Measurements from ENCODE around the gene ATAD3B. TPM values are rescaled to one million over a fixed set of nuclear protein-coding genes. Genes with fewer than 3 reads are reported as not detected.
A peak's percentile ranks its signal among the peaks of the same experiment; 100 is the strongest.

The ATAD3B gene
- total RNA-seq, 2 experiments from 2014 or later, result 41.5 to 49.6 TPM

DNA sequence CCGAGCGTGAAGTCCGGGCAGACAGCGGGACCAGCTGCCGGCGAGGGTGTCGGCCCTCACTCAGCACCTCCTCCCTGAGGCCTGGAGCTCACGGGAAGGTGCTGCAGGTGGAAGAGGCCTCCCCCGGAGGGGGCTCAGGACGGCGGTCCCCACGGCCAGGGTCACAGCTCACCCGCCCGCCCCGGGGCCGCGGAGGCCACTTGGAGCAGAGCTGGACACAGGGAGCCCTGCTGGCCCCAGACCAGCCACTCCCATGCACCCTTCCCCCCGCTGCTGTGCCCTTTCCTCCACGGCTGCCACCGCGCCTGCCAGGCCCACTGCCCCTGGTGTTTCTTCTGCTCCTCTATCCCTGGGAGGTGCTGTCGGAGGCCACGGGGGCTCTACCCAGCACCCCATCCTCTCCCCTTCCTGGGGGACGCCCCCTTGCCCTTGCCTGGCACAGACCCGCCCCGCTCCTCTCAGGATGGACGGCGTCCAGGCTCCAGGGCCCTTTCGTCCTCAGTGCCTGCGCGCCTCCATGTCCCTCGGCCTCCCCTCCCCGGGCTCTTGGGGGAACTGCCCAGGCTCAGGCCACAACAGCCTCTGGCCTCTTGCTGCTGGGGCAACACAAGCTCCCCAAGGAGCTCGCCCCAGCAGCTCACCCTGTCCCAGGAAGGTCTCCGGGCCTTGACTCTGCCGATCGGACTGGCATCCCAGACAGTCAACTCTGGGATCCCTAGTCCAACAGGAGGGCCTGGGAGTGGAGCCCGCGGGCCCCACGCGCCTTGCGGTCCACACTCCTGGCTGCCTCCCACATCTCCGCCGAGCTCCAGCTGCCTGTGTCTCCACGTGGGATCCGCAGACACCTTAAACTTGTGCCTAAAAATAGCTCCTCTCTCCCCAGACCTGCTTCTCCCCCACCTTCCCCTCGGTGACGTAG is 64.7 kb downstream of the ATAD3B start:
- Mint-ChIP-seq H3K4me1 (ENCODE audit: low read depth) (no peaks in the 10 kb centered on the region), H3K27me3 (ENCODE audit: low read depth) (no peaks in the 10 kb centered on the region), H3K36me3 (ENCODE audit: low read depth) (peaks cover 14% of the 10 kb centered on the region), H3K9me3 (ENCODE audit: insufficient read depth) (no peaks in the 10 kb centered on the region), H3K27ac (peak overlapping the region; percentile 46), H3K4me3 (no peak overlapping the region)
- ATAC-seq, result no peak
- ChIA-PET POLR2A (no interaction called here), CTCF (no interaction called here)
- no peak for DNase-seq

DNA sequence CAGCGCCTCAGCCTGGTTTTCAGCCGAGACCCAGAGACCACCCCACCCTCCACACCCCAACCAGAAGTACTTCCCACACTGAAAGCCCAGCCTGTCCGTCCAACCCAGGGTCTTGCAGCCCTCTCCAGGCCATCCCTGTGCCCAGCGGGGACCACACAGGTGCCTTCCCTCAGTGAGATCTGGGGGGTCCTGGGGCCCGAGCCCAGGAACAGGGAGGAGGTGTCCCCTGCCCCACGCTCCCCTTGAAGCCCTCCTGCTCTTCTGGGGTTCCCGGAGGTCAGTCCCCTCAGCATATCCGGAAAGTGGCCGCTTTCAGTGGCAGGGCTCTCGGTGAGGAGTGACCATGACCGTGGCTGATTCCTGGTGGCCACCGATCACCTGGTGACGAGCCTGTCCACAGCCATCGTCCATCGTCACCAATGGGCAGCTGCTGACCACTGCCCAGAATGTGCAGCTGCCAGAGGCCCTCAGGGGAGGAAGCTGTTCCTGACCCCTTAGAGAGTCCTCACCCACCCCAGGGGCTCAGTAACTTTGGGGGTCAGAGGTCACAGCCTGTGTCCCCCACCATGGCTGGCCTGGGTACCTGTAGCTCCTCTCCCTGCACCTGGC is 65.5 kb downstream of the ATAD3B start:
- DNase-seq (no peak), ATAC-seq (no peak)
- H3K27ac Mint-ChIP-seq, result peak overlapping the region; percentile 46
- no peaks in the 10 kb centered on the region for H3K27me3 Mint-ChIP-seq (ENCODE audit: low read depth)
- H3K36me3 Mint-ChIP-seq (ENCODE audit: low read depth), result peaks cover 16% of the 10 kb centered on the region
- ChIA-PET POLR2A (no interaction called here), CTCF (no interaction called here)
- no peaks in the 10 kb centered on the region for H3K9me3 Mint-ChIP-seq (ENCODE audit: insufficient read depth)
- no peak overlapping the region for H3K4me3 Mint-ChIP-seq
- H3K4me1 Mint-ChIP-seq (ENCODE audit: low read depth), result peaks cover 5% of the 10 kb centered on the region

DNA sequence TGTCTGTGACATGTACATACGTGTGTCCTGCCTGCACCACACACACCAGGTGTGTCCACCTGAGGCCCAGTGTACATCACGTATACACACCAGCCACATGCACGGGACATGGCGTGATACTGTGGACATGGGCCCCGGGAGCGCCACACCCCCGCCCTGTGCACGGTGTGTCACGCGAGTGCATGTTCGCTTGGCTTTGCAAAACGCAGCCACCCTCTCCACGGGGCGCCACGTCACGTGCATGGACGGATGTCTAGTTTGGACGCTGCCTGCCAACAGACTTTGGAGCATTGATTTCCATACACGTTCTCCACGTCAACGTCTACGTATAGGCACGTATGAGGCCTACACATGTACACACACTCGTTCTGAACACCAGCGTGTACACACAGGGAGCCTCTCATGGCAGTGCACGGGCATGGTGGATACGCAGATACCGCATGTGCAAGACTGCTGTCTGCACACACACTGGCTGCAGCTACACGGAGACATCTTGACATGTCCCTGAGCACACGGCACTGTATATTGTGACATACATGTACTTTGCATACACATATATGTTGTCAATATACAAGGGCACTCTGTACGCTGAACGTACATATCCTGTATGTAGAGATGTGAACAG is 66.2 kb downstream of the ATAD3B start:
- Mint-ChIP-seq H3K36me3 (ENCODE audit: low read depth) (peaks cover 12% of the 10 kb centered on the region), H3K27ac (no peak overlapping the region), H3K4me3 (no peak overlapping the region), H3K27me3 (ENCODE audit: low read depth) (no peaks in the 10 kb centered on the region), H3K9me3 (ENCODE audit: insufficient read depth) (no peaks in the 10 kb centered on the region), H3K4me1 (ENCODE audit: low read depth) (peaks cover 5% of the 10 kb centered on the region)
- DNase-seq, result no peak
- CTCF ChIA-PET, result no interaction called here
- ATAC-seq, result no peak
- POLR2A ChIA-PET, result no interaction called here

DNA sequence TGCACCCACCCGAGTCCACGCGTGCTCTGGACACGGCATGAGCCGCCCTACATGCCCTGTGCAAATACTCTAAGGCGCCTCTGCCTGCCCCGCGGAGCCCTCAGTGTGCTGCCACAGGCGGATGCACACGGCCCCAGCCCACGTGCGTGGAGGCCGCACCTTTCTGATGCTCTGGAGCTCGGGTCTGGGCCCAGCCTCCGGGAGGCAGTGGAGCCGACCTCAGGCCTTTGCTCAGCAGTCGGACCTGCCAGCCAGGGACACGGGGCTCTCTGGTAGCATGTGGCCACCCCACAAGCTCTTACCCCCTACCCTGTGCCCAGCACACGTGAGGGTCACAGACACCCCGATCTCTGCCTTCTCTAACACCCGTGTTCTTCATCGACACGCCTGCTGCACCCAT is 66.8 kb downstream of the ATAD3B start:
- Mint-ChIP-seq H3K4me1 (ENCODE audit: low read depth) (peaks cover 5% of the 10 kb centered on the region), H3K27me3 (ENCODE audit: low read depth) (no peaks in the 10 kb centered on the region), H3K9me3 (ENCODE audit: insufficient read depth) (no peaks in the 10 kb centered on the region), H3K4me3 (no peak overlapping the region), H3K27ac (no peak overlapping the region), H3K36me3 (ENCODE audit: low read depth) (peaks cover 11% of the 10 kb centered on the region)
- POLR2A ChIA-PET, result no interaction called here
- DNase-seq, result no peak
- no peak for ATAC-seq
- CTCF ChIA-PET, result no interaction called here

DNA sequence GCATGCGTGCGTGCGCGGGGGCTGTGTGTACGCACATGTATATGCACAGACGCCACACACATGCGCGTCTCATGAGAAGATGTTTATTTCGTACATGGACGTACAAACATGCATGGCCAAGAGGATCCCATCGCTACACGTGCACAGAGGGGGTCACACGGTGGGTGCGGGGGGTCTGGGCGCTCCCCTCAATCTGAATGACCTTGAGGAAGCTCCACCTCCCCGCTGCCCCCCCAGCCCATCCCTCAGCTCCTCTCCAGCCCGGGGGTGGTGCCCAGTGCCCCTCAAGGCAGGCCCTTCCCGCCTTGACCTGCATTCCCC is 67.4 kb downstream of the ATAD3B start:
- ATAC-seq (no peak), DNase-seq (no peak)
- CTCF ChIA-PET, result no interaction called here
- Mint-ChIP-seq H3K27ac (no peak overlapping the region), H3K4me3 (no peak overlapping the region), H3K9me3 (ENCODE audit: insufficient read depth) (no peaks in the 10 kb centered on the region), H3K4me1 (ENCODE audit: low read depth) (peaks cover 5% of the 10 kb centered on the region), H3K36me3 (ENCODE audit: low read depth) (peaks cover 11% of the 10 kb centered on the region), H3K27me3 (ENCODE audit: low read depth) (no peaks in the 10 kb centered on the region)
- POLR2A ChIA-PET, result no interaction called here

DNA sequence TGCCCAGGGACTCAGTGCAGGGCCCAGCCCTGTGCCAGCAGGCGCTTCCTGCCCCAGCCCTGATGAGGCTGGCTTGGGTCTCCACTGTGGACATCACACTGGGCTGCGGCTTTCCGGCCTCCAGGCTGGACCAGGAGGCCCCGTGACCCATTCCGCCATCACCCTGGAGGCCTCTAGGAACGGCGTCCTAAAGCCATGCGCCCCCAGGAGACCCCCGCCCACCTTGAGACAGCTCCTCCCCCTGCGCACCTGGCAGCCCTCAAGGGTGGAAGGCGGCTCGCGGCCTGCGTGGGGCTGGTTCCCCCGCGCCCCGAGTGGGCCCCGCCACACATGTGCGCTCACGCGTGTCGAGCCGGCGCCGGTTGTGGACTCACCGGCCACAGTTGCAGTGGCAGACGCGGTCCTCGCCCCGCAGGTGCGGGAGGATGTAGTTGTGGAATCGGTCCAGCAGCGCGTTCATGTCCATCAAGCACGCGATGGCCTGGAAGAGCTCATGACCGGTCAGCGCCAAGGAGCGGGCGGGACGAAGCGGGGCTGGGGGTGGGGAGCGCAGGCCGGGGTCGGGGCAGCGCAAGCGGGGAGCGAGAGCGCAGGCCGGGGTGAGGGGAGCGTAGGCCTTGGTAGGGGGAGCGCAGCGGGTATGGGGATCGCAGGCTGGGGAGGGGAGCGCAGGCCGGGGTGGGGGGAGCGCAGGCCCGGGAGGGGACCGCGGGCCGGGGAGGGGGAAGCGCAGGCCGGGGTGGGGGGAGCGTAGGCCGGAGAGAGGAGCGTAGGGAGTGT is 67.9 kb downstream of the ATAD3B start:
- ChIA-PET CTCF (no interaction called here), POLR2A (no interaction called here)
- no peak overlapping the region for H3K27ac Mint-ChIP-seq
- H3K36me3 Mint-ChIP-seq (ENCODE audit: low read depth), result peaks cover 11% of the 10 kb centered on the region
- peaks cover 5% of the 10 kb centered on the region for H3K4me1 Mint-ChIP-seq (ENCODE audit: low read depth)
- H3K4me3 Mint-ChIP-seq, result no peak overlapping the region
- H3K9me3 Mint-ChIP-seq (ENCODE audit: insufficient read depth), result no peaks in the 10 kb centered on the region
- ATAC-seq, result no peak
- no peak for DNase-seq
- no peaks in the 10 kb centered on the region for H3K27me3 Mint-ChIP-seq (ENCODE audit: low read depth)

DNA sequence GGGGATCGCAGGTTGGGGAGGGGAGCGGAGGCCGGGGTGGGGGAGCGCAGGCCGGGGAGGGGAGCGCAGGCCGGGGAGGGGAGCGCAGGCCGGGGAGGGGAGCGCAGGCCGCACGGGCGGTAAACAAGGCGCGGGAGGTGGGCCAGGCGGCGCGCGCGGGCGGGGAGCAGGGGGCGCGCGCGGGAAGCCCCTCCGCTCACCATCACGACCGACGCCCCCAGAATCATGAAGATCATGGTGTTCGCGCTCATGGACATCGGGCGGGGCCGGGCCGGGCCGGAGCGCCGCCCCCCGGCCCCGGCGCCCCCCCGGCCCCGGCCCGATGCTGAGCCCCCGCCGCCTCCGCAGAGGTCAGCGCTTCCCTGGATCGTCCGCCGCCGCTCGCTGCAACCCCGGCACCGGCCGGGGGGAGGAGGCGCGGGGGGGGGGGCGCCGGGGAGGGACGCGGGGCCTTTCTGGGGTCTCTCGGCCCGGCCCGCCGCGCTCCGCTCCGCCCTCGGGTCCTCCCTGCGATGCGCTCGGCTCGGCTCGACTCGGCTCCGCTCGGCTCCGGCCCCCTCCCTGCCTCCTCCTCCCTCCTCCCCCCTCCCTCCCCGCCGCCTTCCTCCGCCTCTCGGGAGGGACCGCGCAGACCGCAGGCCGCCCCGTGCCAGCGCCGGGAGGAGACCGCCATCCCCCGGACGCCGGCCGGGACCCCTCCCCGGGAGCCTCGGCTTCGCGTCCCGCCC is 68.7 kb downstream of the ATAD3B start, which contains the start of gene TMEM240:
Gene TMEM240 (minus strand): TSS at position 535 of the 728 bp plus-strand sequence. CDS start 278 bp downstream, at position 257.
- ChIA-PET CTCF (no interaction called here), POLR2A (no interaction called here)
- H3K36me3 Mint-ChIP-seq (ENCODE audit: low read depth), result peaks cover 12% of the 10 kb centered on the region
- peaks cover 5% of the 10 kb centered on the region for H3K4me1 Mint-ChIP-seq (ENCODE audit: low read depth)
- H3K4me3 Mint-ChIP-seq, result no peak within 1 kb of the TSS
- H3K27ac Mint-ChIP-seq, result no peak within 1 kb of the TSS
- H3K27me3 Mint-ChIP-seq (ENCODE audit: low read depth), result no peaks in the 10 kb centered on the region
- DNase-seq, result peak; percentile 56
- peak; percentile 43 for ATAC-seq
- H3K9me3 Mint-ChIP-seq (ENCODE audit: insufficient read depth), result no peaks in the 10 kb centered on the region

DNA sequence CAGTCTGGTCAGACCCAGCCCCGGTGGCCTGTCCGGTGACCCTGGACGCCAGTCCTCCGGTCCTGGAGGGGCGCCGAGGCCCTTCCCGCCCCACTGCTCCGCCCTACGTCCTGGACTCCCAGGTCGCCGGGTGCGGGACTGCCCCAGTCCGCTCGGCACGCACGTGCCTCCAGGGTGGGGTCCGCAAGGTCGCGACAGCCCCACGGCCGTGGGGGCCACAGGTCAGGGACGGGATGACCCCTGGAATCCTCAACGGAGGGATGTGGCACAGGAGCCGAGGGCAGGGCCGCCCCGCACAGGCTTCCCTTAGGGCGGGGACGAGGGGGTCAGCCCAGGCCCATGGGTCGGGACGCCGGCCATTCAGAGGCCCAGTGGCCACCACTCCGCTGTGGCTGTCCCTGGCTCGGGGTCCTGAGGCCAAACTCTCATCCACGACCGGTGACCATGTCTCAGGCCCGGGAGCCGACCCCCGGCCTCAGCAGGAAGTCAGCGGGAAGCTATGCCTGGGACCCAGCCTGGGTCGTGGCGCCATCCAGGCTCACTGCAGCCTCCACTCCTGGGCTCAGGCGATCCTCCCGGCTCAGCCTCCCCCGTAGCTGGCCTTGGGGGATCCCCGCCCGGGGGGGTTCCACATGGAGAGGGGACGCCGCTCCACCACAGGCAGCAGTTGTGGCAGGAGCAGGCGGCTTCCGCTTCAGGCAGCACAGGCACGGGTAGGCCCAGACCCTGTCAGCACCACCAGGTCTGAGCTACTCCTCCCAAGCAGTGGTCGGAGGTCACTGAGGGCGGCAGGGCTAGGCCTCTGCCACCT is 69.5 kb downstream of the ATAD3B start:
- ATAC-seq, result no peak
- Mint-ChIP-seq H3K9me3 (ENCODE audit: insufficient read depth) (no peaks in the 10 kb centered on the region), H3K36me3 (ENCODE audit: low read depth) (peaks cover 13% of the 10 kb centered on the region), H3K4me3 (no peak overlapping the region), H3K4me1 (ENCODE audit: low read depth) (peaks cover 5% of the 10 kb centered on the region), H3K27me3 (ENCODE audit: low read depth) (no peaks in the 10 kb centered on the region), H3K27ac (no peak overlapping the region)
- no peak for DNase-seq
- ChIA-PET POLR2A (no interaction called here), CTCF (no interaction called here)

DNA sequence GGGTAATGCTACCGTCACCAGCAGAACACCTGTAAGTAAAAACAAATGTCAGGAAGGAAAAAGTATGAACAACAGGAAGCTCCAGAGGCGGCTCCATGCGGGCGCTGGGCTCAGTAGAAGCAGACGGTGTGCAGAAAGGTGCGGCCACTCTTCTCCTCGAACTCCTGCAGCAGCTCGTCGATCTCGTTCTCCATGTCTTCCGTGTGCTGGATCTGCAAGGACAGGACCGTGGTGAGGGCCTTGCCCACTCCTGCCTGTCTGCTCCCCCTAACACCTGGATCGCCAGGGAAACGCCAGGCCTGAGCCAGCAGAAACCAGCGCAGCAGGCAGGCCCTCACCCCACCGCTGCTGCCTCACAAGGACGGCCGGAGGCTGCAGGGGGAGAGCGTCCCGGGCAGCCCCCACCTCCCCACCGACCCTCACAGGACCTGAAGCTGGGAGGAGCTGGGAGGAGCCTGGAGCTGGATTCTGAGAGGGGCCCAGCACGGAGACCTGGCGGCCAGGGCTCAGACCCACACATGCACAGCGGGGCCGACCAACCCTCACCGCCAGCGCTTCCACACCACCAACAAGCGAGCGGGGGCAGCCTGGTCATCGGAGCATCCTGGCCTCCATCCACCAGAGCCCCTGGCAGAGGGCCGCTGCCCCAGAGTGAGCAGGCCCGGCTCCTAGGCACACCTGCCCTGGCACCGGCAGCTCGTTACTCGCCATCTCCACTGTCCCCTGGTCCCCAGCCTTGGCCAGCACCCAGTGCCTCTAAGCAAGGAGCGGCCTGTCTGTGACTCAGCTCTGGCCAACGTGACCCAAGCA is 70.6 kb downstream of the ATAD3B start:
- peaks cover 13% of the 10 kb centered on the region for H3K36me3 Mint-ChIP-seq (ENCODE audit: low read depth)
- ATAC-seq (no peak), DNase-seq (no peak)
- no peak overlapping the region for H3K27ac Mint-ChIP-seq
- H3K9me3 Mint-ChIP-seq (ENCODE audit: insufficient read depth), result no peaks in the 10 kb centered on the region
- H3K4me1 Mint-ChIP-seq (ENCODE audit: low read depth), result peaks cover 5% of the 10 kb centered on the region
- no peaks in the 10 kb centered on the region for H3K27me3 Mint-ChIP-seq (ENCODE audit: low read depth)
- CTCF ChIA-PET, result interaction anchor here (1.5 kb wide), 1 partner anchor 101 kb away, joined by 3 read pairs; no protein-coding TSS in a partner anchor
- POLR2A ChIA-PET, result no interaction called here
- H3K4me3 Mint-ChIP-seq, result no peak overlapping the region
